ENCODE results near the gene CTNNA3.

The CTNNA3 gene

DNA sequence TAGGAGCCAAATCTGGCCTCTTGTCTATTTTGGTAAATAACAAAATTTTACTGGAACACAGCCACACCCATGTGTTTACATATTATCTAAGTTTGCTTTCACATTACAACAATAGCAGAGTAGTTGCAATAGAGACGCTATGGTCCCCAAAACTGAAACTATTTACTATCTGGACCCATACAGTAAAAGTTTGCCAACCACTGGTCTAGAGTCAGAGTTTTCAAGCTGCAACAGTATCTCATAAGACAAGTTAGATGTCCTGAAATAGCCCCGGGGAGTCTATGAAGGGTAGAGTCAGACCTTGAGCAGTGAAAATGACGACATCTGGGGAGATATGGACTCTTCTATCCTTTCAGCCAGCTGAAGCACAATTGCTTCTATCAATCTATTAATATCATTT, 74.2 kb downstream of the CTNNA3 start:
- TF ChIP-seq, protein P1, sequence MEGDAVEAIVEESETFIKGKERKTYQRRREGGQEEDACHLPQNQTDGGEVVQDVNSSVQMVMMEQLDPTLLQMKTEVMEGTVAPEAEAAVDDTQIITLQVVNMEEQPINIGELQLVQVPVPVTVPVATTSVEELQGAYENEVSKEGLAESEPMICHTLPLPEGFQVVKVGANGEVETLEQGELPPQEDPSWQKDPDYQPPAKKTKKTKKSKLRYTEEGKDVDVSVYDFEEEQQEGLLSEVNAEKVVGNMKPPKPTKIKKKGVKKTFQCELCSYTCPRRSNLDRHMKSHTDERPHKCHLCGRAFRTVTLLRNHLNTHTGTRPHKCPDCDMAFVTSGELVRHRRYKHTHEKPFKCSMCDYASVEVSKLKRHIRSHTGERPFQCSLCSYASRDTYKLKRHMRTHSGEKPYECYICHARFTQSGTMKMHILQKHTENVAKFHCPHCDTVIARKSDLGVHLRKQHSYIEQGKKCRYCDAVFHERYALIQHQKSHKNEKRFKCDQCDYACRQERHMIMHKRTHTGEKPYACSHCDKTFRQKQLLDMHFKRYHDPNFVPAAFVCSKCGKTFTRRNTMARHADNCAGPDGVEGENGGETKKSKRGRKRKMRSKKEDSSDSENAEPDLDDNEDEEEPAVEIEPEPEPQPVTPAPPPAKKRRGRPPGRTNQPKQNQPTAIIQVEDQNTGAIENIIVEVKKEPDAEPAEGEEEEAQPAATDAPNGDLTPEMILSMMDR (IDR thresholded peaks at IDR 0.05): no peak

DNA sequence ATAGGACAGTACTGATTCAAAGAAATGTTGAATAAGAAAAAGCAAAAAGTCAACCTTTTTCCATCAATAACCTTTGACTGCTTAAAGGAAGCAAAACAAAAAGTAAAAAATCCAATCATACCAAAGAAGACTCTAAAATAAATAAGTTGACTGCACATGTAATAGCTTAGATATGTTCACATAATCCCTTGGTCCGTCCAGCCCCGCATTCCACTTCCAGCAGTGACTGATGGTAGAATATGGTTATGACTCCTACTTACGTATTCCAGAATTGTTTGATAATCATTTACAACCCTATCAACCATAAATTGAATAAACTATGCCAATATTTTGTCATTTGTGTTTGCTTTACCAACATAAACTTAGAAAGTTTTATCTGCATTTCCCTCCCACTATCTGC, 77.9 kb downstream of the CTNNA3 start:
- TF ChIP-seq, protein P1 (IDR thresholded peaks at IDR 0.05): no peak

DNA sequence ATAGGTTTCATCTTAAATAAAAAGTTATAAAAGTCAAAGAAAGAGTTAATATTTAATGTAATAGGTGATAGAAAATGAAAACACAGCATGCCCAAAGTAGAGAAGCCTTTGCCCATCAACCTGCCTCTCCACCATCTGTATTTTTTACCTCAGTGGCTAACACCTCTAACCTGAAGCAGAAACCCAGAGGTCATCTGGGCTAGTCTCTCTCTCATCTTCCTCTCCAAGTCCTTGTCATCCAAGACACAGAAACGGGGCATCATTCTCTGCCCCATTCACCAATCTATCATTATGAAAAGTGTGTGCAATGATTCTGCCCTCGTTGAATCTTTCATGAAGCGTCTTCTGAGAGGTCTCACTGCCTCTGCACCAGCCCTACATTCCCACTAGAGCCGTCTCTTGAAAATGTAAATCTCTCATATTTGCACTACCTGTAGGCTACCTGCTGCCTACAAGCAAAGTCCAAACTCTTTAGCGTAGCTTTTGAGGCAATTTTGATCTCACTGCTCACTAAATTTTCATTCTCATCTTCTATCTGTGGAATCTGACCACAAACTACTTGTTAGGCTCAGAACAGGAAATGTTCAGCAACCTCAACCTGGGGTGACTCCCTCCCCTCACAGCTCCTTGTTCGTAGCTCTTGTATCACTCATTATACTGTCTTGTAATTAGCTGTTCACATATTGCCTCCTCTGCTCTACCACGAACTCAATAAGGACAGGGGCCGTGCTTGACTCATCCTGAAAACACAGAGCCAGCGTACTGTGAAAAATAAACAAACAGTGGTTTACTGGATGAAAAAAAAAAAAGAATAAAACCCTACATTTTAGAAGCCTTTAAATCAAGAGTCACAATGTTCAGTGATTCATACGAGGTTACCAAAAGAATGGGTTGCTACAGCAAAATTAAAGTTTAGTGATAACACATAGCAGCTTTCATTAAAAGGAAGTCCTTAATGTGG, 83.1 kb downstream of the CTNNA3 start:
- TF ChIP-seq, protein P1 (IDR thresholded peaks at IDR 0.05): no peak

DNA sequence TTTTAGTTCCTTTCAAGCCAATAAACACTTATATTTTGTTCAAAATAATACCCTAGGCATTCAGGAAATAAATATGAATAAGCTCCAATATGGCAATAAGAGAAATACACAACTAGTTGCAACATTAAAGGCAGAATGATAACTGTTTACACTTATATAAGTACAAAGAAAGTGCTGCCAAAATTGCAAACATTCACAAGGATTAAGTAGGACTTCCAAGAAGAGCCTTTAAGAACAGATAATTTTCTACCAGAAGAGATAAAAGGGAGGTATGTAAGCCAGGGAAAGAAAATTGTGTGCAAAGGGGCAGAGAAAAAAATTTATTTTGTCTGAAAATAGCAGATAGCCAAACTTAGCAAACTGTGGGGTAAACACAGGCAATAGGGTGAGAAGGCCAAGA, 83.8 kb downstream of the CTNNA3 start:
- TF ChIP-seq, protein P1 (IDR thresholded peaks at IDR 0.05): no peak

DNA sequence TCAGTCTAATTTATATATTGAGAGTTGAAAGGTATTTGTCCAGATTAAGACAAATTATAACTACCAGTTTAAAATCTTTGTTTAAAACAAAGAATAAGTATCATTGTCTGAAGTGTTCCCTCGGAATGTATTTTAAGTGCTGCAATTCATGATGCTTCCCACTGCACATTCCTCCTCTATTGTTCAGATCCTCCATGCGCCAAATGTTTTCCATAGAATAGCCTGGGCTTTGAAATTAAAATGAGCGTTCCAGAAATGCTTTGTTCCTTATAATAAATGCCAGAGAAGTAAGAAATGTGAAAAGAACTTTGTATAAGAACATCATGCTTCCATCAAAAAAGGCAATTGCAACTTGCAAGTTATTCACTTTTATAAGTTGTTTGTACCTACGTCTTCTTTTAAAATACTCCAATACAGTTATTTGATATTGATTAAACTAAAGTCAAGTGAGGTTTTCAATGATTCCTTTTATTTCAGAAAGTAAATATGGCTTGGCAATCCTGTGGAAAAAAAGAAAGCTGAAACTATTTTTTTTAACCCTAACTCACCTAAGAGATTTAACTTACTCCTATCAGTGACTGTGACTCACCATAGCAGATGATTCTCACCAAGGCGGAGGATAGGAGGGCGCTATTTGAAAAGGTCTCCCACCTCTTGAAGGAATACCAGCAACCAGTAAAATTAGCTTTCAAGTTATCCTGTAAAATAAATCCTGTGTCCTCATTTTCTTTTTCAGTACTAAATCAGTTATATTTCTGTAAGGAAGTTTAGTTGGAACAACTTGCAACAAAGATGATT, 85.8 kb downstream of the CTNNA3 start:
- TF ChIP-seq, protein P1 (IDR thresholded peaks at IDR 0.05): no peak

DNA sequence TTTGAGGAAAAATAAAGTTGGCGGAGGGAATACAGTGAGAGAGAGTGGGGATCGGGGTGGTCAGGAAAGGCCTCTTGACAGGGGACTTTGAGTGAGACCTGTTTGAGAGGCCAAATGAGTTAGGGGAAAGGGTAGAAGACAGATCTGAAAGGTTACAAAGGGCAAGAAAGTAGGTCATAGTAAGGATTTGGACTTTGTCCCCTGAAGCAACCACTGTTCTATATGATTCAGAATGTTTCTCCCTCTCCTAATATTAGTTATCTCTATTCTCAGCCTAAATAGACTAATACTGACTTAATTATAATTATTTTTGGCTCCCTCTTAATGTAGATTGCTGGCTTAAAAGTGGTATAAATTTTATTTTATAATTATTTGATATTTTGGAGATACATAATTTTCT, 88.0 kb downstream of the CTNNA3 start:
- TF ChIP-seq, protein P1 (IDR thresholded peaks at IDR 0.05): no peak

DNA sequence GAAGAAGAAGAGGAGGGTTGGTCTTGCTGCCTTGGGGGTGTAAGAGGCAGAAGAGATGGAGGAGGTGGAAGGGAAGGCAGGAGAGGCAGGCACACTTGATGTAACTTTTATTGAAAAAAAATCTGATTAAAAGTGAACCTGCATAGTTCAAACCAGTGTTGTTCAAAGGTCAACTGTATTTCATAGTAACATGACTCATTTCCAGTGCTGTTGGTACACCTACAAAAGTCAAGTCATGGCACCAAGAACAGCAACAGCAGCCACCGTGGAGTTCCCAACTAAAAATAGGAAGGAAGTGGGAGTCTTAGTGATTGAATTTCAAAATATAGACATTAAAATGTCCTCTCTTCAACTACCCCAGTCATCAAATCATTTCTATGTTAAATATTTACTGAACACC, 88.5 kb downstream of the CTNNA3 start:
- TF ChIP-seq, protein P1 (IDR thresholded peaks at IDR 0.05): no peak

All from LNCAP (cell line).